Effector CD8-positive, alpha-beta T cell (primary cell): Measurements from ENCODE around the gene NME9.

ENCODE experiments used
- DNase-seq: peaks from one replicate; lab custom pipeline; 2025; lab: John Stamatoyannopoulos, UW

NME9 gene

GRCh38 chr3:138362538-138362937 lies 32.9 kb upstream of the NME9 start:
- no peak for DNase-seq

GRCh38 chr3:138361561-138361971 lies 31.9 kb upstream of the NME9 start:
- DNase-seq, result no peak

- no peak for DNase-seq
These were observed 31.3 kb upstream of the NME9 start for GRCh38 chr3:138360869-138361525.

- DNase-seq, result no peak
These were observed 30.5 kb upstream of the NME9 start for GRCh38 chr3:138359919-138360868.

GRCh38 chr3:138359148-138359918 lies 29.7 kb upstream of the NME9 start:
- DNase-seq, result no peak

GRCh38 chr3:138356730-138357405 lies 27.2 kb upstream of the NME9 start:
- no peak for DNase-seq

- no peak for DNase-seq
These were observed 25.4 kb upstream of the NME9 start for GRCh38 chr3:138355071-138355470.

GRCh38 chr3:138354376-138354775 lies 24.7 kb upstream of the NME9 start:
- DNase-seq, result no peak

GRCh38 chr3:138351916-138352550 lies 22.4 kb upstream of the NME9 start:
- no peak for DNase-seq

GRCh38 chr3:138351151-138351550 lies 21.5 kb upstream of the NME9 start:
- DNase-seq, result no peak

- DNase-seq, result no peak
These were observed 20.4 kb upstream of the NME9 start for GRCh38 chr3:138349926-138350665.

GRCh38 chr3:138348754-138349739 lies 19.4 kb upstream of the NME9 start:
- no peak for DNase-seq

- no peak for DNase-seq
These were observed 18.5 kb upstream of the NME9 start, which contains the start of gene MRAS for GRCh38 chr3:138347960-138348753. MRAS (plus strand) TSS chr3:138348579; CDS start chr3:138372884, 24,305 bp downstream.

GRCh38 chr3:138344754-138345153 lies 15.1 kb upstream of the NME9 start:
- DNase-seq, result no peak

GRCh38 chr3:138340511-138340910 lies 10.9 kb upstream of the NME9 start:
- no peak for DNase-seq

- DNase-seq, result no peak
These were observed 9.2 kb upstream of the NME9 start for GRCh38 chr3:138338811-138339210.

- no peak for DNase-seq
These were observed 8.6 kb upstream of the NME9 start for GRCh38 chr3:138338244-138338643.

- DNase-seq, result no peak
These were observed 6.9 kb upstream of the NME9 start for GRCh38 chr3:138336454-138336999.
